HUES6 (cell line): ENCODE data around the gene PLEKHA7.

Experiments
- H3K27ac ChIP-seq: 2 replicates; pipeline ENCODE4 v1.7.0; 2013; ENCODE audit warnings: low read depth, mild to moderate bottlenecking, low read length, inconsistent platforms
- H3K27me3 ChIP-seq: 2 replicates; pipeline ENCODE4 v1.6.1; 2013; ENCODE audit warnings: low read length; ENCODE audit not compliant: control insufficient read depth, insufficient read depth
- H3K36me3 ChIP-seq: 2 replicates; pipeline ENCODE4 v1.6.1; 2013; ENCODE audit warnings: low read length; ENCODE audit not compliant: control insufficient read depth, insufficient read depth
- H3K4me1 ChIP-seq: 2 replicates; pipeline ENCODE4 v1.6.1; 2013; ENCODE audit warnings: low read length; ENCODE audit not compliant: control insufficient read depth, insufficient read depth
- H3K4me3 ChIP-seq: 2 replicates; pipeline ENCODE4 v1.5.1; 2013; ENCODE audit warnings: low read depth, low read length
- H3K9ac ChIP-seq: one replicate; pipeline ENCODE4 v1.6.1; 2013; ENCODE audit warnings: mild to moderate bottlenecking, low read length
- H3K9me3 ChIP-seq: 2 replicates; pipeline ENCODE4 v1.6.1; 2013; ENCODE audit warnings: low read depth, low read length; ENCODE audit not compliant: control insufficient read depth, insufficient read depth

The PLEKHA7 gene

DNA sequence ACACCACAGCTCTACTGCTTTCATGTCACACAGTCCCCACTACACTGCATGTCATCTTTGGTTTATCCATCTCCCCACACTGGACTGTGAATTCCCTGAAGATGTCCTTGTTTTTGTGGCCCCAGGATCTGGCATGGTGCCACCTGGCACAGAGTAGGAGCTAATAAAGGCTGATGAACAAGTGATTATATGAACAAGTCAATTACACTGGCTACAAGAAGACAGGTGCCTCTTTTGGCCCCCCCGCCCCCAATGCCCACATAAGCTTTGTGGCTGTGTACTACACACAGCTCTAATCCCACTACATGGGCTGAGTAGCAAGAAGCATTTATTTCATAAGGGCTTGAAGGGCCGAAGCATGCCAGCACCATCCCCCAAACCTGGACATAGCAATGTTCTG is 24.7 kb downstream of the PLEKHA7 start:
- H3K9ac ChIP-seq = no peak overlapping the region
- H3K9me3 ChIP-seq = no peaks in the 10 kb centered on the region
- H3K4me3 ChIP-seq = no peak overlapping the region
- peaks cover 20% of the 10 kb centered on the region for H3K4me1 ChIP-seq
- H3K27me3 ChIP-seq = no peaks in the 10 kb centered on the region
- no peak overlapping the region for H3K27ac ChIP-seq
- H3K36me3 ChIP-seq = no peaks in the 10 kb centered on the region

DNA sequence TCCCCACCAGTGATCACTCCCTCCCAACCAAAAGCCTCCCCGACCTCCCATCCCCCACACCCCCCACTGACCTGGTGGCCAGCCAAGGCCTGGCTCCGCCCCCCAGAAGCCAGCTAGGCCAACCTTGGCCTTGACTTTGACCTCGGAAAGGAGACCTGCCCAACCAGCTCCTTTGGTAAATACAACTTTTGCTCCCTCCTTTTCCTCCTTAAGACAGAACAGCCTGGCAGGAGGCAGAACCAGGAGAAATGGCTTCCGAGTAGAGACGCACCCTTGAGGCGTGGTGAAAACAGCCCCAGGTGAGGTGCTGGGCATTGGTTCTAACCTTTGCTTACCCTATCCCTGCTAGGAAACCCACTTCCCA is 27.0 kb downstream of the PLEKHA7 start:
- Histone ChIP-seq H3K9ac (no peak overlapping the region), H3K4me1 (peaks cover 25% of the 10 kb centered on the region), H3K27me3 (no peaks in the 10 kb centered on the region), H3K27ac (no peak overlapping the region), H3K4me3 (no peak overlapping the region), H3K36me3 (no peaks in the 10 kb centered on the region), H3K9me3 (no peaks in the 10 kb centered on the region)

DNA sequence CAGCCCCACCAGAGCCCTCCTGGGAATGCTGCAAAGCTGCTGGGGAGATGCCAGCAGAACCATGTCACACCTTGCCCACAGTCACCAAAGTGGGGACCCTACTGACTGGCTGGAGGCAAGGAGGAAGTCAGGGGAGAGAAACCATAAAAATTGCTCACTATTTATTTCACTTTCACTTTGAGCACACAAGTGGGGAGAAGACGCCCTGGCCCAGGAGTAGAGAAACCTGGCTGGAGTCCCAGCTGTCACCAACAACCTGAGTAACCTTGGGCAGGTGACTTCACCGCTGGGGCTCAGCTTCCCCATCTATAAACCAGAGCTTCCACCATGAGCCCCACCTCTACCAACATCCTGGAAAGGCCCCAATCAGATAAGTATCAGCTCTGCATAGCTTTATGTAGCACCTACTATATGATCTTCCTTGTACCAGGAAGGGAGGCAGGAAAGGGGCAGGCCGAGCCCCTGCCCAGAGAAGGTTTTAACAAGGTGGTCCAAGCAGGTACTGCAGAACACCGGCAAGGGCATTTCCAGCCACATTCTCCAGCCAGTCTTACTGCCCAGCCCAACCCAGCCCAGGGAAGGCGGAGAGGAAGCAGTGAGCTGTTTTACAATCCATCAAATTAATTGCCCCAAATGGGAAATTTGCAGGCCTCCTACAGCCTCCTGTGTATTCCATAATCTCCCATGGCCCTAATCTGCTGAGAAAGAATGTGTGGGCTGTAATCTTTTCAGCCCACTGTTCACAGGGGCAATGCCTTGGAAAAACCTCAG is 27.6 kb downstream of the PLEKHA7 start:
- H3K4me1 ChIP-seq = peaks cover 30% of the 10 kb centered on the region
- no peak overlapping the region for H3K4me3 ChIP-seq
- H3K36me3 ChIP-seq = no peaks in the 10 kb centered on the region
- no peak overlapping the region for H3K27ac ChIP-seq
- H3K9me3 ChIP-seq = no peaks in the 10 kb centered on the region
- H3K9ac ChIP-seq = no peak overlapping the region
- H3K27me3 ChIP-seq = no peaks in the 10 kb centered on the region

DNA sequence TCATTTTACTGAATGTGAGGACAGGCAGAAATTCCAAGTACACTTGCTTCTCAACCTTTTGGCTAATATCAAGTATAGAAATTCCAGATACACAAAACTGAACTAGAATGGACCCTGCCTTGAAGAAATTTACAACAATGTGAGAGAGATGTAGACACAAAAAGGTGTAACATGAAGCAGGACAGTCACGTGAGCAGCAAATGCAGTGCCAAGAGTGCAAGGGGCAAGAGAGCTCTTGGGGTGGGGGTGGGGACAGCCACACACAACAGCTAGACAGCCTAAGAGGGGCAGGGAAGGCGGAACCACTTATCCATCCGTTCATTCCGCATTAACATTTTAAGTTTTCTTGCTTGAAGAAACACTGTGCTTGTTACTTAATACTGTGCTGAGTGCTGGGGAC is 28.9 kb downstream of the PLEKHA7 start:
- H3K4me1 ChIP-seq = peaks cover 31% of the 10 kb centered on the region

DNA sequence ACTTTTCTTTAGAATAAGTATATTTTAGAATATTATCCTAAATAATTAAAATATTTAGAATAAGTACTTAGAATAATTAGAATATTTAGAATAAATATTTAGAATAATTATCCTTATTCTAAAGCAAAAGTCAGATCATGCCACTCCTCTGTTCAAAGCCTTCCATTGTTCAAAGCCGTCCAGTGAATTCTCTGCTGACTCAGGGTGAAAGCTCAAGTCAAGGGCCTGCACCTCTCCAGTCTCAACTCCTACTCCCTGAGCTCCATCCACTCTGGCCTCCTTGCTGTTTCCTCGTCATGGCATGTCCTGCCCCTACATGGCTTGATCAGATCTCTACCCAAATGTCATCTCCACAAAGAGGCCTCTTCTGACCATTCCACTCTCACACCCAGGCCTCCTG is 30.0 kb downstream of the PLEKHA7 start:
- H3K9me3 ChIP-seq = no peaks in the 10 kb centered on the region
- no peak overlapping the region for H3K4me3 ChIP-seq
- no peaks in the 10 kb centered on the region for H3K27me3 ChIP-seq
- peaks cover 31% of the 10 kb centered on the region for H3K4me1 ChIP-seq
- no peaks in the 10 kb centered on the region for H3K36me3 ChIP-seq
- H3K27ac ChIP-seq = no peak overlapping the region
- no peak overlapping the region for H3K9ac ChIP-seq

More for the DNA sequence above, 28.9 kb downstream of the PLEKHA7 start:
- Histone ChIP-seq H3K9ac (no peak overlapping the region), H3K9me3 (no peaks in the 10 kb centered on the region), H3K36me3 (no peaks in the 10 kb centered on the region), H3K27ac (no peak overlapping the region), H3K27me3 (no peaks in the 10 kb centered on the region), H3K4me3 (no peak overlapping the region)

DNA sequence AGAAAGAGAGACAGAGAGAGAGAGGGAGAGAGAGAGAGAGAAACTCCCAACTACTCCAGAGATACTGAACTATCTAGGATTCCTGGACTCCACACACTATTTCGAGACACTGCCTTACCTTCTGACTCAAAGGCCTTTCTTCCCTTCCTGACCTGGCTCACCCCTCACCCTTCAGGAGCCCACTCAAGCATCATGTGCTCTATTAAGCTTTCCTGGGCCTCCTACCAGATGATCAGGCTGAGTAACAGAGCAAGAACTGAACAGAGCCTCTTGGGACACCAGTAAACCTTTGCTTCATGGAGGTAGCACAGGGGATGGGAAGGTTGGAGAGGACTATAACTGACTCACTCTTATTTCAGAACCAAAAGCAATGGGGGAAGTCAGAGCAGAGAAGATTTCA is 31.4 kb downstream of the PLEKHA7 start:
- Histone ChIP-seq H3K4me1 (peaks cover 28% of the 10 kb centered on the region), H3K27me3 (no peaks in the 10 kb centered on the region), H3K9ac (no peak overlapping the region), H3K9me3 (no peaks in the 10 kb centered on the region), H3K36me3 (no peaks in the 10 kb centered on the region), H3K4me3 (no peak overlapping the region), H3K27ac (no peak overlapping the region)

DNA sequence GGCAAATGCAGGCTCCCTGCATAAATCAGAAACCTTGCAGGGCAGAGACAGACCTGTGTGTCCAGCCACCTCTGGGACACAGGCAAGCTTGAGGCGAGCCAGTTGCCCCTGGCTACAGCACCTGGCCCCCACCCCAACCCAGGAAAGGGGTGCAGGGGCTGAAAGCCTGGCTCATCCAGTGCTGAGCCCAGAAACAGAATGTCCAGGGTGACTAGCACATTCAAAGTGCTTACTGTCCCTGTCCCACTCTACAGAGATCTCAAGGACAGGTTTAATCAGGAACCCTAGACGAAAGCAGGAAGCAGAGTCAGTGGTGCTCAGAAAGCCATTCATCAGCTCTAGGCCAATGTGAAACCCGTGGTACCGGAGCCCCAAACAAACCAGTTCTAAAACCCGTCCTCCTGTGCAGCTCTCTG is 31.9 kb downstream of the PLEKHA7 start:
- H3K27ac ChIP-seq = no peak overlapping the region
- no peak overlapping the region for H3K4me3 ChIP-seq

DNA sequence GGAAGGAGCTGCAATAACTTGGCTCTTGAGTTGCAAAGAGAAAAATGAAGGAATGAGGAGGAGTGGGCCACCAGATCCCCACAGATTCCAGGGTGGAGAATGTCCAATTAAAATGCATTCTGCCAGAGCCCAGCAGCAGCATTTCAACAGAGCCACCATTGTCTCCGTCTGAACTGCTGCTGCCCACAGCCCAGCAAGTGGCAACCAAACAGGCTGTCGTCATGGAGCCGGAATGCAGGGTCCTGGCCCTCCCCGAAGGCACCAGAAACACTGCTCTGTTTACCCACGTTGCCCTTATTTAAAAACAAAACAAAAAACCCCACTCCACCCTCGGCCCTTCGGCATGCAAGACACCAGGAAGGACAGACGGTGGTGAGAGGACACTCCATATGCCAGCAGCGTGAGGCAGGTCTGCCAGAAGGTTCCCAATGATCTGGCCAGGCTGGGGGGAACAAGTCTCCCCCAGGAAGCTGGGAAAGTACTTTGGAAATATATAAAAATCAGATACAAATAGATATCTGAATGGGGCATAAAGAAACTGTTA is 32.5 kb downstream of the PLEKHA7 start:
- H3K27me3 ChIP-seq = no peaks in the 10 kb centered on the region
- no peaks in the 10 kb centered on the region for H3K36me3 ChIP-seq
- H3K4me1 ChIP-seq = peaks cover 18% of the 10 kb centered on the region
- no peak overlapping the region for H3K27ac ChIP-seq
- no peaks in the 10 kb centered on the region for H3K9me3 ChIP-seq
- no peak overlapping the region for H3K9ac ChIP-seq
- no peak overlapping the region for H3K4me3 ChIP-seq

More for the DNA sequence above, 31.9 kb downstream of the PLEKHA7 start:
- Histone ChIP-seq H3K9ac (no peak overlapping the region), H3K9me3 (no peaks in the 10 kb centered on the region), H3K27me3 (no peaks in the 10 kb centered on the region), H3K36me3 (no peaks in the 10 kb centered on the region), H3K4me1 (peaks cover 22% of the 10 kb centered on the region)

DNA sequence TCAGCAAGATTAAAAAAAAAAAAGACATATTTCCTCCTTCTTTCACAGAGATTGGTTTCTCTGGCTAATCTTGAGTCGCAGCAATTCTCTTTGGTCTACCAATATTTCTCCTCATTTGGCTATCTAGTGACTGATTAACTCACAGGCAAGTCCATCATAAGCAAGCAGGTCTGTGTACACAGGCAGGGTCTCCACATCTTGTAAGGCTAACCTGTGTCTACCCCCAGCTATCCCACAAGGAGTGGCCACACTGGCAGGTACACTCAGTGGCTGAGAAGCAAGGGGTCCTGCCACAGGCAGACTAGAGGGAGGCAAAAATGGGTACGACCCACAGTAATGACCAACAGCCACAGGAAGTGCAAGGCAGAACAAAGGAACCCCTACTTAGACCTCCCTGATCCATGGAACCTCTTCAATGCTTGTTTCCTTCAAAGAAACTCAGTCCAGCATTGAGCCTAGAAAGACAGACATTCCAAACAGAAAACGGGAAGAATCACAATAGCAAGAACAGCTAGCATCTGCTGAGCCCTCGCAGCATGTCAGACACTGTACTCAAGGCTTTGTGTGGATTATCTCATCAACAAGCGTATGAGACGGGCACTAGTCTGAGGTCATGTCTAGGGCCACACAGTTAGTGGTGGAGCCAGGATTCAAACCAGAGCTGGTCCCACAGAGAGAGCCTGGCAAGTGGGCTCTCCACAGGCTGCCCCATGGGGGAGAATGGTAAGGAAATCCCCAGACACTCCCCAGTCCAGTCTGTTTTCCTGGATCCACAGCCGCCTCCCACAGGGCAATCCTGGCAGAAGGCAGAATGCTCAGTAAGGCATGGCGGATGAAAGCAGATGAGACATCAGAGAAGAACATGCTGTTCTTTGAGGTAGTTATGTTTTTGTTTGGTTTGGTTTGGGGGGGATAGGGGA is 34.3 kb downstream of the PLEKHA7 start:
- H3K4me1 ChIP-seq = peaks cover 11% of the 10 kb centered on the region
- no peak overlapping the region for H3K4me3 ChIP-seq
- no peak overlapping the region for H3K27ac ChIP-seq
- no peaks in the 10 kb centered on the region for H3K9me3 ChIP-seq
- H3K9ac ChIP-seq = no peak overlapping the region
- H3K36me3 ChIP-seq = no peaks in the 10 kb centered on the region
- no peaks in the 10 kb centered on the region for H3K27me3 ChIP-seq

DNA sequence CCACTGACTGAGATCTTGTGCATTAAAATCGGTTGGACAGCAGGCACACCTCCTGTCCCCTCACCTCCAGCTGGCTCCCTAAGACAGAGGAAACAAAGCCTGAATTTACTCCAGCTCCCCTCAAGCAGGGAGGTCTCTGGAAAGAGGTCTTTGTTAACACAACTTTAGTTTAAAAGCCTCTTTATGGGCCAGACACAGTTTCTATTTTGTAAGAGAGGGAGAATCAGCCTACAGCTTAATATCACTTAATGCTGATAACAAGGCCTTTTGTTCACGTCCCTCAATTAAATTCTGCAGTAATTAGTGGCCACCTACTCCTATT is 36.3 kb downstream of the PLEKHA7 start:
- peaks cover 11% of the 10 kb centered on the region for H3K4me1 ChIP-seq
- H3K27ac ChIP-seq = no peak overlapping the region
- H3K9ac ChIP-seq = no peak overlapping the region
- no peaks in the 10 kb centered on the region for H3K9me3 ChIP-seq
- H3K36me3 ChIP-seq = no peaks in the 10 kb centered on the region
- H3K27me3 ChIP-seq = no peaks in the 10 kb centered on the region
- no peak overlapping the region for H3K4me3 ChIP-seq
